ENCODE results near the gene CTAGE8. TPM values are rescaled to one million over a fixed set of nuclear protein-coding genes. Genes with fewer than 3 reads are reported as not detected.
"Not testable (repeated sequence)": the region's sequence is repeated elsewhere in the genome, so short reads cannot be mapped to it uniquely, and the experiment has no call there.

The CTAGE8 gene
- total and polyA plus RNA-seq, 2 donors (not counting 3 experiments of a cell fraction or from before 2014, with no cell fraction given) = 0.03 to 0.49 TPM

DNA sequence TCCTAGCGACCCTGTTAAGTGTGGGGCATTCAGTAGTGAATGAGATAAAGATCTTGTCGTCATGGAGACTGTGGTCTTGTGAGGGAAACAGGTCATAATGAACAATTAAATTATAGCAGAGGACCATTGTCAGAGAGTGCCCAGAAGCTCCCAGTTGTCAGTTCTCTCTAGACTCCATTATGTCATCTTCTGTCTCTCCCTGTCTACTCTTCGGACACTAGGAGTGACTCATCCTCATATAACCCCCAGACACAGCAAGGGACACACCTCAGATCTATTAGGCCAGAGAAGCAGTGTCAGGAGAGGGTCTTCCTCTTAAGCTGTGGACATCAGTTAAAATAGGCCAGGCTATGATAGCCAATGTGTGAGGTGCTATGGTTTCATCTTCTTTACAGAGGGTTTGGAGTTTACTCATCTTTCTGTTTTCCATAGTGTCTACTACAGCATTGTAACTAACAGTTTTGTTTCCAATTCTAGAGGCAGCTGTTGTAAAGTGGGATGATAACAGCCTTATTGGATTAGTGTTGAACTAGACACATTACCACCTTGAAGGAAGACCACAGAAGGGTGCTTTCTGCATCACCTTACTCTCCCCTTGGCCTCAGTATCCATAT lies 18.2 kb upstream of the CTAGE8 start:
- DNase-seq (ENCODE audit: low read depth, low spot score); H3K9me1 ChIP-seq (replicated peaks; ENCODE audit: control insufficient read depth, extremely low read depth, insufficient read depth, low read length); H3K79me2 ChIP-seq (ENCODE audit: control insufficient read depth, insufficient read depth, low read length); H3K9me3 ChIP-seq (replicated peaks; ENCODE audit: control insufficient read depth, insufficient read depth, low read length); POLR2A ChIA-PET; H3K4me1 ChIP-seq (ENCODE audit: control insufficient read depth, extremely low read depth, insufficient read depth, low read length); H3K27ac ChIP-seq (ENCODE audit: insufficient read depth, low read depth, low read length); H2AFZ ChIP-seq (ENCODE audit: low read depth, low read length); CTCF ChIA-PET; H4K20me1 ChIP-seq (replicated peaks; ENCODE audit: control insufficient read depth, extremely low read depth, insufficient read depth, low read length); H3K4me2 ChIP-seq (ENCODE audit: insufficient read depth, low read length); H3K27me3 ChIP-seq (ENCODE audit: control insufficient read depth in 2 of 2, insufficient read depth in 2 of 2, low read length in 2 of 2); intact Hi-C loops (cut with micrococcal nuclease); dilution Hi-C loops (cut with MboI; ENCODE audit: extremely low pct_ligation_motif_present, low sequenced_read_pairs); H3K36me3 ChIP-seq (ENCODE audit: control insufficient read depth in 2 of 2, extremely low read depth in 1 of 2, insufficient read depth in 2 of 2, low read length in 2 of 2); H3K4me3 ChIP-seq (replicated peaks in 1 of 3; ENCODE audit: insufficient read depth in 1 of 3, low read depth in 1 of 3, low read length in 3 of 3); BruUV-seq (replicated peaks); H3K9ac ChIP-seq (replicated peaks; ENCODE audit: extremely low read depth, insufficient read depth, low read length); FAIRE-seq: not testable (repeated sequence)

DNA sequence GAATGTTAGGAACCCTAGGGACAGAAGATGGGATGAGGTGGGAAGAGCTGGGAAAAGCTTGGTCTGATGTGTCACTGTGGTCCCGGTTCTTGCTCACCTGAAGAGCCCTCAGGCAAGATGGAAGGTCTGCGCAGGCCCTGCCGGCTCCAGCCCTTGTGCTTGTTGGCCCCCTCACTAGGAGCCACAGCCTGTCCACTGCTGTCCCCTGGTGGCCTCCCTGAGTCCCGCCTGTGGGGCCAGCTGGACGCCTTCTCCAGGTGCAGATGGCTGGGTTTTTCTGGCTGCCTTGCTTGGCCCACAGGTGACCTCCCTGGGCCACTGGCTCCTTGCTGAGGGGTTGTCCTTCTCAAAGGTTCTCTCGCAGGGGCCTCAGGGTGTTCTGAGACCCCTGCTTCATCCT lies 14.6 kb upstream of the CTAGE8 start:
- BruUV-seq (replicated peaks); H3K27me3 ChIP-seq (ENCODE audit: control insufficient read depth in 2 of 2, insufficient read depth in 2 of 2, low read length in 2 of 2); H2AFZ ChIP-seq (ENCODE audit: low read depth, low read length); H3K9me3 ChIP-seq (replicated peaks; ENCODE audit: control insufficient read depth, insufficient read depth, low read length); FAIRE-seq; intact Hi-C loops (cut with micrococcal nuclease); H3K4me3 ChIP-seq (replicated peaks in 1 of 3; ENCODE audit: insufficient read depth in 1 of 3, low read depth in 1 of 3, low read length in 3 of 3); H3K79me2 ChIP-seq (ENCODE audit: control insufficient read depth, insufficient read depth, low read length); CTCF ChIA-PET; H3K4me2 ChIP-seq (ENCODE audit: insufficient read depth, low read length); DNase-seq (ENCODE audit: low read depth, low spot score); H3K27ac ChIP-seq (ENCODE audit: insufficient read depth, low read depth, low read length); H3K4me1 ChIP-seq (ENCODE audit: control insufficient read depth, extremely low read depth, insufficient read depth, low read length); POLR2A ChIA-PET; dilution Hi-C loops (cut with MboI; ENCODE audit: extremely low pct_ligation_motif_present, low sequenced_read_pairs); H3K9me1 ChIP-seq (replicated peaks; ENCODE audit: control insufficient read depth, extremely low read depth, insufficient read depth, low read length); H4K20me1 ChIP-seq (replicated peaks; ENCODE audit: control insufficient read depth, extremely low read depth, insufficient read depth, low read length); H3K36me3 ChIP-seq (ENCODE audit: control insufficient read depth in 2 of 2, extremely low read depth in 1 of 2, insufficient read depth in 2 of 2, low read length in 2 of 2); H3K9ac ChIP-seq (replicated peaks; ENCODE audit: extremely low read depth, insufficient read depth, low read length): not testable (repeated sequence)

DNA sequence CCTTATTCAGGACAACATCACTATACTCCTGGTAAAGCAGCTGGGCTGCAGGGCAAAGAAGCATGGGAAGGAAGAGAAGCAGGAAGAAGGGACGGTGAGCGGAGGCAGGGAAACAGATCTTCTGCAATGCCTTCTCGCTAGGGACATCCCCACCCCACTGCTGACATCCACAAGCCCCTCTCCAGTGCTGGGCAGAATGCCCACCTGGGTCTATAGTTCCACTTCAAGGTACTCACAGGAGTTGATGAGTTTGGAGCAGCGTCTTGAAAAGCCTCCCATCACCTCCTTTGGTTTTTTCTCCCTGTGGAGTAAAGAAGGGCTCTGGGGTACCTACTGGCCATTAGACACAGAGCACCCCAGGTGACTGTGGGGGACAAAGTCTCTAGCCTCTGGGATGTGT lies 13.4 kb upstream of the CTAGE8 start:
- H3K4me1 ChIP-seq (ENCODE audit: control insufficient read depth, extremely low read depth, insufficient read depth, low read length); intact Hi-C loops (cut with micrococcal nuclease); H3K36me3 ChIP-seq (ENCODE audit: control insufficient read depth in 2 of 2, extremely low read depth in 1 of 2, insufficient read depth in 2 of 2, low read length in 2 of 2); H4K20me1 ChIP-seq (replicated peaks; ENCODE audit: control insufficient read depth, extremely low read depth, insufficient read depth, low read length); POLR2A ChIA-PET; H3K4me3 ChIP-seq (replicated peaks in 1 of 3; ENCODE audit: insufficient read depth in 1 of 3, low read depth in 1 of 3, low read length in 3 of 3); H3K4me2 ChIP-seq (ENCODE audit: insufficient read depth, low read length); H3K27me3 ChIP-seq (ENCODE audit: control insufficient read depth in 2 of 2, insufficient read depth in 2 of 2, low read length in 2 of 2); H2AFZ ChIP-seq (ENCODE audit: low read depth, low read length); H3K9me1 ChIP-seq (replicated peaks; ENCODE audit: control insufficient read depth, extremely low read depth, insufficient read depth, low read length); BruUV-seq (replicated peaks); DNase-seq (ENCODE audit: low read depth, low spot score); dilution Hi-C loops (cut with MboI; ENCODE audit: extremely low pct_ligation_motif_present, low sequenced_read_pairs); FAIRE-seq; H3K9ac ChIP-seq (replicated peaks; ENCODE audit: extremely low read depth, insufficient read depth, low read length); H3K27ac ChIP-seq (ENCODE audit: insufficient read depth, low read depth, low read length); H3K79me2 ChIP-seq (ENCODE audit: control insufficient read depth, insufficient read depth, low read length); H3K9me3 ChIP-seq (replicated peaks; ENCODE audit: control insufficient read depth, insufficient read depth, low read length); CTCF ChIA-PET: not testable (repeated sequence)

DNA sequence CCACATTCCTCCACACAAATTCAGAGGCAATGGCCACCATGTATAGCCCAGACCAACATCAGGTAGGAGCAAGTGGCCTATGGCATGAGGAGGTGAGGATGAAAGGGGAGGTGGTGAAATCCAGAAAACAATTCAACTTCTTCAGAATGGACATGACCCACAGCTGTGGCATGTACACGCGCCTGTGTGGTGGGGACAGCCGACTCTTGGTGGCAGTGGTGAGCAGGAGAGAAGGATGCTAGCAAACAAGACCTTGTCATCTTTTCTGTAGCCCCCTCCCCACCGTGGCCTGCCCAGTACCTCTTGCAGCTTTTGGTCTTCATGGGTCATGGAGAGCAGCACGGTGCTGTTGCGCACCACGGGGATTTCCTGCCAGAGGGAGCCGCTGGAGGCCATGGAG lies 12.9 kb upstream of the CTAGE8 start:
- H3K4me2 ChIP-seq (ENCODE audit: insufficient read depth, low read length); H3K9ac ChIP-seq (replicated peaks; ENCODE audit: extremely low read depth, insufficient read depth, low read length); H3K9me1 ChIP-seq (replicated peaks; ENCODE audit: control insufficient read depth, extremely low read depth, insufficient read depth, low read length); BruUV-seq (replicated peaks); H3K27me3 ChIP-seq (ENCODE audit: control insufficient read depth in 2 of 2, insufficient read depth in 2 of 2, low read length in 2 of 2); H2AFZ ChIP-seq (ENCODE audit: low read depth, low read length); FAIRE-seq; CTCF ChIA-PET; H4K20me1 ChIP-seq (replicated peaks; ENCODE audit: control insufficient read depth, extremely low read depth, insufficient read depth, low read length); intact Hi-C loops (cut with micrococcal nuclease); DNase-seq (ENCODE audit: low read depth, low spot score); H3K9me3 ChIP-seq (replicated peaks; ENCODE audit: control insufficient read depth, insufficient read depth, low read length); dilution Hi-C loops (cut with MboI; ENCODE audit: extremely low pct_ligation_motif_present, low sequenced_read_pairs); H3K27ac ChIP-seq (ENCODE audit: insufficient read depth, low read depth, low read length); H3K4me3 ChIP-seq (replicated peaks in 1 of 3; ENCODE audit: insufficient read depth in 1 of 3, low read depth in 1 of 3, low read length in 3 of 3); H3K79me2 ChIP-seq (ENCODE audit: control insufficient read depth, insufficient read depth, low read length); POLR2A ChIA-PET; H3K36me3 ChIP-seq (ENCODE audit: control insufficient read depth in 2 of 2, extremely low read depth in 1 of 2, insufficient read depth in 2 of 2, low read length in 2 of 2); H3K4me1 ChIP-seq (ENCODE audit: control insufficient read depth, extremely low read depth, insufficient read depth, low read length): not testable (repeated sequence)

Data from endothelial cell of umbilical vein (primary cell).